Ovary (tissue), 3 donors: ENCODE data around the gene IGSF10.

ENCODE experiments used
- CTCF ChIP-seq, 3 donors: fragments of 450-650 bp in 2 of 3; fragments of 200-600 bp in 1 of 3; IDR thresholded peaks; one replicate each; pipeline versions ENCODE4 v1.5.1 to v1.8.0; 2016 to 2022; ENCODE audit warnings: antibody characterized with exemption in 3 of 3, mild to moderate bottlenecking in 1 of 3
- POLR2A ChIP-seq: fragments of 450-650 bp; IDR thresholded peaks from one replicate; pipeline ENCODE4 v1.6.1; 2017; ENCODE audit warnings: antibody characterized with exemption, mild to moderate bottlenecking, moderate library complexity
- donor health status: DM: no; HTN: no; CAD: no.

GRCh38 chr3:151504606-151505005, 43.7 kb upstream of the IGSF10 start:
- TF ChIP-seq POLR2A = no peak
- no peak for TF ChIP-seq CTCF (IDR thresholded peaks at IDR 0.05)
